Peyer's patch (tissue), 4 donors: ENCODE data around the gene TADA2B.

Experiments
- CTCF ChIP-seq, 6 experiments: fragments of 450-650 bp in 4 of 6; fragments of 200-600 bp in 2 of 6; sonication (generic) in 1 of 6; IDR thresholded peaks; one replicate each; pipeline ENCODE4 v1.5.1; 2017 to 2019; ENCODE audit warnings: antibody characterized with exemption in 6 of 6, mild to moderate bottlenecking in 3 of 6, moderate library complexity in 1 of 6
- POLR2A ChIP-seq, 2 donors: fragments of 450-650 bp; IDR thresholded peaks; one replicate each; pipeline ENCODE4 v1.5.1; 2017; ENCODE audit warnings: antibody characterized with exemption in 2 of 2, mild to moderate bottlenecking in 2 of 2, moderate library complexity in 2 of 2

DNA sequence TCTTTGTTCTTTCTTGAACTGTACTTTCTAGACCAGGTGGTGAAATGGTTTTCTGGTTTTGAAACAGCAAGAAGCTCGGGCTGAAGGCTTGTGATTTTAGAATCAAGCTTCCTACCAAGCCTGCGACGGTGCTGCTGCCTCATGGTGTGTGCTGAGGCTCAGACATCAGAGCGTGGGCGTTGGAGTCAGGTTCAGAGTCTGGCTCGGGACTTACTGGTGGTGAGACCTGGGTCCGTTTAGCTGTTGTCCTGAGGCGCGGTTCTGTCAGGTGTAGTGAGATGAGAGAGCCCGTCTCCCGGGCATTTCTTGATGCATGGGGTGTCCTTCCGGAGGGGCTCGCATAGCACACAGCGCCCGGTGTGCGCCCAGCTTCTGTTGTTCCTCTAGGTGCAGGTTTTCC, 19.7 kb upstream of the TADA2B start:
- TF ChIP-seq CTCF (IDR thresholded peaks at IDR 0.05) (no peak), POLR2A (IDR thresholded peaks at IDR 0.05) (no peak)
